ENCODE data around the gene TRAF4.

DNA sequence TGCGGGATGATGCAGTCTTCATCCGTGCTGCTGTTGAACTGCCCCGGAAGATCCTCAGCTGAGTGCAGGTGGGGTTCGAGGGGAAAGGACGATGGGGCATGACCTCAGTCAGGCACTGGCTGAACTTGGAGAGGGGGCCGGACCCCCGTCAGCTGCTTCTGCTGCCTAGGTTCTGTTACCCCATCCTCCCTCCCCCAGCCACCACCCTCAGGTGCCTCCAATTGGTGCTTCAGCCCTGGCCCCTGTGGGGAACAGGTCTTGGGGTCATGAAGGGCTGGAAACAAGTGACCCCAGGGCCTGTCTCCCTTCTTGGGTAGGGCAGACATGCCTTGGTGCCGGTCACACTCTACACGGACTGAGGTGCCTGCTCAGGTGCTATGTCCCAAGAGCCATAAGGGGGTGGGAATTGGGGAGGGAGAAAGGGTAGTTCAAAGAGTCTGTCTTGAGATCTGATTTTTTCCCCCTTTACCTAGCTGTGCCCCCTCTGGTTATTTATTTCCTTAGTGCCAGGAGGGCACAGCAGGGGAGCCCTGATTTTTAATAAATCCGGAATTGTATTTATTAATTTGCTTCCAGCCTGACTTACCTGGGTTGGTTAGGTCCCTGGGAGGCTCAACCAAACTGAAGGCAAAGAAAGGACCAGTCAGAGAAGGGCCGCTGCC, 5.8 kb downstream of the TRAF4 start:
- TF ChIP-seq SIN3A (IDR thresholded peaks at IDR 0.05; ENCODE audit: borderline replicate concordance, insufficient read depth, low read length) = no peak
- TF ChIP-seq POLR2AphosphoS5 (IDR thresholded peaks at IDR 0.05; ENCODE audit: low read depth, low read length) = no peak
- TF ChIP-seq TAF1 (IDR thresholded peaks at IDR 0.05; ENCODE audit: borderline replicate concordance, insufficient read depth, low read length) = no peak

All from PFSK-1 (cell line).